Activated naive CD8-positive, alpha-beta T cell (primary cell): ENCODE results near the gene PDIA5.
A peak's percentile ranks its signal among the peaks of the same experiment; 100 is the strongest.

Source experiments
- H3K27ac Mint-ChIP-seq: one replicate; pipeline ENCODE4 v1.8.0; 2021; ENCODE audit warnings: mixed read lengths
- H3K27me3 Mint-ChIP-seq: one replicate; pipeline ENCODE4 v1.8.0; 2021; ENCODE audit warnings: mixed read lengths
- H3K36me3 Mint-ChIP-seq: one replicate; pipeline ENCODE4 v1.8.0; 2021; ENCODE audit warnings: mixed read lengths
- H3K4me1 Mint-ChIP-seq: one replicate; pipeline ENCODE4 v1.8.0; 2021; ENCODE audit warnings: low read depth, mixed read lengths
- H3K4me3 Mint-ChIP-seq: one replicate; pipeline ENCODE4 v1.8.0; 2021; ENCODE audit warnings: mild to moderate bottlenecking, mixed read lengths
- H3K9me3 Mint-ChIP-seq: one replicate; pipeline ENCODE4 v1.8.0; 2021; ENCODE audit warnings: low read depth, mixed read lengths

The PDIA5 gene

DNA sequence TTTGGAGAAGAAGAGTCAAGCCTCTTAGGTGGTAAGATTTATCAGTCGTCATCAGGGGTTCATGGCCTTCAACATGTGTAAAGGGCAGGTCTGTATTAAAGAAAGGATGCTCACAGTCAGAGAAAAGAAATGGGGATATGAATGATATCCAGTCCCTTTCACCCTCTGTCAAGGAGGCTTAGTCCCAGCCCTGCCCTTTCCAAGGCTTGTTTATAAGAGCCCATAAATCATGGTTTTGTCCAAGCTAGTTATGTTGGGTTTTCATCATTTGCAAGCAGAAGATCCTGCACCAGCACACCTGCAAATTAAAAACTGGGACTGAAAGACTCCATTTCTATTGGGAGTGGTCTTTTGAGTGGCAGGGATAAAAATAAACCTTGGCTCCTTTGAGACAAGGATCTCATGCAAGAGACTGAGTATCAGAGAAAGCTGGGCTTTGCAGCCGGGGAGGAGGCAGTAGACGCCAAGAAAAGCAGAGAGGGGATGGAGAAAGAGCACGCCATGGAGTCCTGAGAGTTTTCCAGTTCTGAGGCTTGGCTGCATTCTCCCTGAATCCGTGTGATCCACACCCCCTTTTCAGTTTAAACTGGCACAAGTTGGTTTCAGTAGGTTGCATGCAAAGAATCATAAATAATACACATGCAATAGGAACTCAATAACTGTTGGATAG lies 12.6 kb upstream of the PDIA5 start:
- Mint-ChIP-seq H3K27me3 (no peaks in the 10 kb centered on the region), H3K4me3 (no peak overlapping the region), H3K4me1 (no peaks in the 10 kb centered on the region), H3K9me3 (no peaks in the 10 kb centered on the region), H3K36me3 (no peaks in the 10 kb centered on the region), H3K27ac (no peak overlapping the region)

DNA sequence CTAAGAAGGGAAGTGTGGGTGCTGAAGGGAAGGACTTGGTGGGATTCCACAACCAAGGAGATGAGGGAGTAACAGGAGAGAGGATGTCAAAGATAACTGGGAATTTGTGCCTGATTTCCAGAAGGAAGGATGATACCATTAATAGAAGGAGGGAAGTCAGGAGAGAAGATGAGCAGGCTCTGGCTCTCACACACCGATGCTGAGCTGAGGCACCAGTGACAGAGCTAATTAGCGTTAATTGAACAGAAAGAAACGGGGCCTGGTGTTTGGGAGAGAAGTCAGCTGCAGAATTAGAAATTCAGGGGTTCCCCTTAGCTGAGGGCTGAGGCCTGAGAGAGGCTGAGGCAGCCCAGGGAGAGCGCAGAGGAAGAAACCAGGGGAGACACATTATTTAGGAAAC lies 11.9 kb upstream of the PDIA5 start:
- Mint-ChIP-seq H3K27me3 (no peaks in the 10 kb centered on the region), H3K36me3 (no peaks in the 10 kb centered on the region), H3K9me3 (no peaks in the 10 kb centered on the region), H3K4me3 (no peak overlapping the region), H3K27ac (no peak overlapping the region), H3K4me1 (no peaks in the 10 kb centered on the region)

DNA sequence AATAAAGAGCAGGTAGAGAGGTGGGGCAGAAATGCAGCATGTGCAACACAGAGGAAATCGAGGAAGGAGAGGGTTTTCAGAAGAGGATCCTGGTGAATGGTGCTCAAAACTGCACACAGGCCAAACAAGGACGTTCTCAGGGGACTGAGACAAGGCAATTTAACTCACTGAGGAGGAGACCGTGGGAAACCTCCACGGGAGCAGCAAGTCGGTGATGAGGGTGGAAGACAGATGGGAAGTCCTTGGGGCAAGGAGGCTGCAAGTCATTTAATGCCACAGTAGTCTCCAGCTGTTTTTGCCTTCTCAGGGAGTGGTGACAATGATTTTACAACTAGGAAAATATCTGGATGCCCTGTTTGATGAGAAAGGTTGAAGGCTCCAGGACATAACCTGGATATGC lies 11.5 kb upstream of the PDIA5 start:
- H3K36me3 Mint-ChIP-seq: no peaks in the 10 kb centered on the region
- no peak overlapping the region for H3K4me3 Mint-ChIP-seq
- H3K4me1 Mint-ChIP-seq: no peaks in the 10 kb centered on the region
- no peak overlapping the region for H3K27ac Mint-ChIP-seq
- H3K27me3 Mint-ChIP-seq: no peaks in the 10 kb centered on the region
- H3K9me3 Mint-ChIP-seq: no peaks in the 10 kb centered on the region

DNA sequence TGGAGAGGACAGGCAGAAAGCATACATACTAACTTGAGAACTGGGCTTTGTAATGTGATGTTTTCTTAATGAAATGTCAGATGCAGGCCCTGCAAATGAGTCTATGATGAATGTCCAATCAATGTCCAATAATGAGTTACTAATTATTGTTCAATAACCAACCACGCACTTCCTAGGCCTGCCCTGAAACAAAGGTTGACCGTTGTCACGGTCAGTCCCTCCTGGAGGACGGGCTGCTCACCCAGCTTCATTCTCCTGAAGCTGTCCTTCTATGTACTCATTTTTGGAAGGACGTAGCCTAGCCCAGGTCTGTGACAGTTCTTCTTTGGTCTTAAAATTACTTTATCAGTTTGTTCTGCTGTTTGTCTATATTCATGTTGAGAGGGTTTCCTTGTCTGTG lies 8.3 kb upstream of the PDIA5 start:
- no peaks in the 10 kb centered on the region for H3K36me3 Mint-ChIP-seq
- H3K27me3 Mint-ChIP-seq: no peaks in the 10 kb centered on the region
- no peaks in the 10 kb centered on the region for H3K9me3 Mint-ChIP-seq
- H3K4me3 Mint-ChIP-seq: no peak overlapping the region
- no peaks in the 10 kb centered on the region for H3K4me1 Mint-ChIP-seq
- no peak overlapping the region for H3K27ac Mint-ChIP-seq

DNA sequence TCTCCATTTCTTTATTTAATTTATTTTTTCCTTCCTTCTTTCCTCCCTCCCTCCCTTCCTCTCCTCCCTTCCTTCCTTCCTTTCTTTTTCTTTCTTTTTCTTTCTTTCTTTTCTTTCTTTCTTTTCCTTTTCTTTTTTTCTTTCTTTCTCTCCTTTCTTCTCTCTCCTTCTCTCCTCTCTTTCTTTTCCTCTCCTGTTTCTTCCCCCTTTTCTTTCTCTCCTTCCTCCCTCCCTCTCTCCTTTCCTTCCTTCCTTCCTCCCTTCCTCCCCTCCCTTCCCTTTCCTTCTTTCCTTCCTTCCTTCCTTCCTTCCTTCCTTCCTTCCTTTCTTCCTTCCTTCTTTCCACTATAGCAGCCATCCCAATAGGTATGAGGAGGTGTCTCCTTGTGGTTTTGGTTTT lies 6.8 kb upstream of the PDIA5 start:
- no peaks in the 10 kb centered on the region for H3K27me3 Mint-ChIP-seq
- peaks cover 7% of the 10 kb centered on the region for H3K4me1 Mint-ChIP-seq
- no peak overlapping the region for H3K27ac Mint-ChIP-seq
- H3K9me3 Mint-ChIP-seq: no peaks in the 10 kb centered on the region
- H3K36me3 Mint-ChIP-seq: no peaks in the 10 kb centered on the region
- no peak overlapping the region for H3K4me3 Mint-ChIP-seq

DNA sequence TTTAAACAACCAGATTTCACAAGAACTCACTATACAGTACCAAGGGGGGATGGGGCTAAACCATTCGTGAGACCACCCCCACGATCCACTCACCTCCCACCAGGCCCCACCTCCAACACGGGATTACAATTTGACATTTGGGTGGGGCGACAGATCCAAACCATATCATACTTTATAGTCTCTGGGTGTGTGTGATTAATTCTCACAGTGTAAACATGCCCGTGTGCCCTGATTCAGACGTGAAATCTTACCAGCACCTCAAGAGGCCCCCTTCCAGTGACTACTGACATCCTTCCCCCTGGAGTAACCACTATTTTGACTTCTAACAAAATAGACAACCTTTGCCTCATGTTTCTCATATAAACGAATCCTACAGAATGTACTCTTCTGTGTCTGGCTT lies 5.0 kb upstream of the PDIA5 start:
- no peak overlapping the region for H3K27ac Mint-ChIP-seq
- H3K36me3 Mint-ChIP-seq: no peaks in the 10 kb centered on the region
- H3K4me3 Mint-ChIP-seq: no peak overlapping the region
- peaks cover 11% of the 10 kb centered on the region for H3K4me1 Mint-ChIP-seq
- no peaks in the 10 kb centered on the region for H3K27me3 Mint-ChIP-seq
- H3K9me3 Mint-ChIP-seq: no peaks in the 10 kb centered on the region

DNA sequence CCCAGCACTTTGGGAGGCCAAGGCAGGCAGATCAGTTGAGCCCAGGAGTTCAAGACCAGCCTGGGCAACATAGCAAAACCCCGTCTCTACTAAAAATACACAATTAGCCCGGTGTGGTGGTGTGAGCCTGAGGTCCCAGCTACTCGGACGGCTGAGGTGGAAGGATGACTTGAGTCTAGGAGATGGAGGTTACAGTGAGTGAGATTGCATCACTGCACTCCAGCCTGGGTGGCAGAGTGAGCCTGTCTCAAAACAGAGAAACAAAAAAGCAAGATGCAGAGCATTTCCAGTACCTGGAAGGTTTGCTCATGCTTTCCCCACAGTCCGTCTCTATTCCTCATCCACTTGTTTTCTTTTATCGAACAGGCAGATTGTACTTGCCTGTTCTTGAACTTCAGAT lies 3.8 kb upstream of the PDIA5 start:
- H3K36me3 Mint-ChIP-seq: no peaks in the 10 kb centered on the region
- no peak overlapping the region for H3K4me3 Mint-ChIP-seq
- H3K9me3 Mint-ChIP-seq: no peaks in the 10 kb centered on the region
- peaks cover 14% of the 10 kb centered on the region for H3K4me1 Mint-ChIP-seq
- no peak overlapping the region for H3K27ac Mint-ChIP-seq
- no peaks in the 10 kb centered on the region for H3K27me3 Mint-ChIP-seq

DNA sequence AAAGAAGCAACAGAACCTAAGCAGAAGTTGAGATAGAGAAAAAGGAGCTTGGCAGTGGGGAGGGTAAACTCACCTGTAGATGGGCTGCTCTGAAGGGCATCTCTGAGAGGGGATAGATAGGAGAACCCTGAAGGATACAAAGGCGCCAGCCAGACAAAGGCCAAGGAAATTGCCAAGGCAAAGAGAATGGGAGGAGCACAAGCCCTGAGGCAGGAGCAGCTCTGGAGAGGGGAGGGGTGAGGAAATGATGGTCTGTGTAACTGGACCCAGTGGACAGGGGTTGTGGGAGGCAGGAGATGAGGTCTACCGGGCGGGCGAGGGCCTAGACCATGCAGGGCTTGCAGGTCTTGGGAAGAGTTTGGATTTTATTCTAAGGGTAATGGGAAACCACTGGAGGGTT lies 2.3 kb upstream of the PDIA5 start:
- H3K27me3 Mint-ChIP-seq: no peaks in the 10 kb centered on the region
- peaks cover 25% of the 10 kb centered on the region for H3K4me1 Mint-ChIP-seq
- H3K27ac Mint-ChIP-seq: no peak overlapping the region
- peaks cover 2% of the 10 kb centered on the region for H3K36me3 Mint-ChIP-seq
- H3K4me3 Mint-ChIP-seq: no peak overlapping the region
- no peaks in the 10 kb centered on the region for H3K9me3 Mint-ChIP-seq

DNA sequence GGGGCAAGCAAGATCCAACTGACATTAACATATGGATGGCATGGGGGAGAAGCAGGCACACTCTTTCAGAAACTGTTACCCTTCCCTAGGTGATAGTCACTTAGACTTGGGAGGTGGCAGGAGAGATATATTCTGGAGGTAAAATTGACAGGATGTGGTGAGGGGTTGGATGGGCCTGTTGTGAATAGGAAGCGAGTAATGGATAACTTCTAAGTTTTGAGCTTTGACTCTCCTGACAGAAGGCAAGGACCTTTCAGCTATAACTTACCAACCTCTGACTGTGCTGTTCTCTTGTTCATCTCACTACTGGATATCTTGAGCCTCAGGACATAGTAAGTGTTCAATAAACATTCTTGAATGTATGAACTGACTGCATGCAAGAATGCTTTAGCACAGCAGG lies 1.9 kb upstream of the PDIA5 start:
- peaks cover 2% of the 10 kb centered on the region for H3K36me3 Mint-ChIP-seq
- no peak overlapping the region for H3K27ac Mint-ChIP-seq
- H3K9me3 Mint-ChIP-seq: no peaks in the 10 kb centered on the region
- no peak overlapping the region for H3K4me3 Mint-ChIP-seq
- H3K4me1 Mint-ChIP-seq: peaks cover 25% of the 10 kb centered on the region
- H3K27me3 Mint-ChIP-seq: no peaks in the 10 kb centered on the region

DNA sequence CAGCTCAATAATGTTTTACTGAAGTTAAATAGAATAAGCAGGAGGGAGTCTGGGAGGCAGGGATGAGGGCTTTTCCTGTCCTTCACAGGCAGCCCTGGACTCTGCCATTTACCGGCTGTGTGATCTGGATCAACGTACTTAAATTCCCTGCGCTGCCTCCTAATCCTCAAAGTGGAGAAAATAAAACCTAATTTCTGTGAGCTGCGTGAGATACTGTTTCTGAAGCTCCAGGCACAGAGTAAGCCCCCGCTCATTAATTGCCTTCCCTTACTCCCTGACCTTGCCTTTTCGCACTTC lies 278 bp upstream of the PDIA5 start:
- H3K36me3 Mint-ChIP-seq: peaks cover 2% of the 10 kb centered on the region
- no peaks in the 10 kb centered on the region for H3K9me3 Mint-ChIP-seq
- no peaks in the 10 kb centered on the region for H3K27me3 Mint-ChIP-seq
- H3K4me1 Mint-ChIP-seq: peaks cover 25% of the 10 kb centered on the region
- H3K4me3 Mint-ChIP-seq: peak overlapping the region; percentile 95
- peak overlapping the region; percentile 54 for H3K27ac Mint-ChIP-seq

DNA sequence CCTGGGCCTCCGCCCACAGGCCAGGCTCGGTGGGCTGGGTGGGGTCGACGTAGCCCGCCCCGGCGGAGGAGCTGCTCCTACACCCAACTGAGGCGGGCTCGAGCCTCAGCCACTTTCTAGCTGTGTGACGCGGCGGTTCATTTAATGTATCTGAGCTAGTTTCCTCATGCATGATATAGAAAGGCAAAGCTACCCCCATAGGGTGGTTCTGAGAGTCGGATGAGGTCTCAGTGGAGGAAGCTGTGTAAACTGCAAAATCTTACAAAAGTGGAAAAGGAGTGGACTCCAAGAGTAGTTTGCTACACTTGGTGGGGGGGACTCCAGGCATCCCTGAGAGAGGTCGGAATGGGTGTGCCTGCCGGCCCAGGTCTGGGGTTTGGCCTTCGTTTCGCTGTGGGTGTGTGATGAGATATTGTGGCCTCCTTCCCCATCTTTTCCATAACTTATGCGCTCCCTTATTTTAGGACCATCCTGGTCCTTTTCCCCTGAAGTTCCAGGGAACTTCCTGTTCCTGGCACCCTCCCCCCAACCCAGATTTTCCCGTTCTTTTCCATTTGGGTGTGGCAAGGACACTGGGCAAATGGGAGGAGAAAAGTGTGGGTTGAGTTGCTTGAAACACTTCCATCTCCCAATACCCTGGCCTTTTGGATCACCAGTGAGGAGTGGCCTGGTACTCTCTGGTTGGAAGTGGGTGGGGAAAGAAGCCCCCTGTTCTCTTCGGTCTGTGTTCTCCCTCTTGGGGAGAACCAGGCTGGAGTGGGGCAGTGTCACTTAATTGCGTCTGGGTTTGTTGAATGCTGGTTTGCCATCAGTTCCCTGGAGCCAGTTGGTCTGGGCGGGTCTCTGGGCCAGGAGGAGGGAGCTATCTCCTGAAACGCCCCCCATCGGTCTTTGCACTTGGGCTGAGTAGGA lies 1.1 kb downstream of the PDIA5 start:
- Mint-ChIP-seq H3K27ac (peak overlapping the region; percentile 78), H3K36me3 (peaks cover 2% of the 10 kb centered on the region), H3K9me3 (no peaks in the 10 kb centered on the region), H3K27me3 (no peaks in the 10 kb centered on the region), H3K4me1 (peaks cover 31% of the 10 kb centered on the region), H3K4me3 (peak overlapping the region; percentile 95)

DNA sequence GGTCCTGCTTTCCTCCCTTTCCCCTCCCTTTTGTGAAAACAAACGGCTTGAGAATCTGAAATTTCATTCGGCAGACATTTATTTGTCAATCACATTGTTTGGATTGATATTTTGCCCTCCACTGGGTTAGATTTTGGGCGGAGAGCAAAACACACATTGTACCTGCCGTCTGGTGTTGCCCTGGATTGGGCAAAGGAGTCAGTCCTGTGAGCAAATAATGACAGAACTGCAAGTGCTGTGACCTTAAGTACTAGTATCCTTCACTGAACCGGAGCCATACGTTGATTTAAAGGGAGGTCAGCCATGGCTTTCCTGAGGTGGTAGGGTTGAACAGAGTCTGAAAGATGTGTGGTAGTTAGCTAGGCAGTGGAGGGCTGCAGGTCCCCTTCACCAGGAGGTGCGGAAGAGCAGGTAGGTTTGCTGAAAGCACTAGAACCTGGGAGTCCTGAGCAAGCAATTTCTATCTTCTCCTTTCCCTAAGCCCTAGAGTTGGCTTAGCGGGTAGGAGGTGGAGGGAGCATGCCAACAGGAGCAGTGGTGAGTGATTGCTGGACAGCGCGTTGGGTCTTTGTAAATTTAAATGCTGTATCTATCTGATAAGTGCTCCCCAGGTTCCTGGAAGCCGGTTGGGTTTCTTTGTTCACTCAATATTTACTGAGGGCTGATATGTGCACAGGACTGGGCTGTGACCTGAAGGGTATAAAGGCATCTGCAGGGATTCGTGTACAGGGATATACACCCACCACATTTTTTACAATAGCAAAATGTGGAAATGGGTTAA lies 2.0 kb downstream of the PDIA5 start:
- Mint-ChIP-seq H3K4me1 (peaks cover 31% of the 10 kb centered on the region), H3K27ac (peak overlapping the region; percentile 54), H3K27me3 (no peaks in the 10 kb centered on the region), H3K9me3 (no peaks in the 10 kb centered on the region), H3K4me3 (peak overlapping the region; percentile 95), H3K36me3 (peaks cover 2% of the 10 kb centered on the region)

DNA sequence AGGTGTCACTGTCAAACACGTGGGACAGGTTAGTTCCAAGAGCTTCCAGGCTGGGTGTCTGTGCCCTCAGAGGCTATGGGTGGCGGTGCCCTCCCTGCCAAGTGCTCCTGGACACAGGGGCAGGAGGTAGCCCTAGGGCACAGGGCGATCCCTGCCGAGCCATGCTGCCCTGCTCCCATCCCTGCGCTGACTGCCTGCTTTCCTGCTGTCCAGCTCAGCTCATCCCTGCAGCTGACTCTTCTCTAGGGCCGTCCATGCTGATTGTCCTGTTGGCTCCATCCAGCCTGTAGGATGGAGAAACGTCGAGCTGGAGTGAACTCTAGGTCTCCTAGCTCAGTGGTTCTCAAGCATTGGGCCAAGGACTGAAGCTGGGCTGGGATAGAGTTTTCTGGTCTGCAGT lies 3.7 kb downstream of the PDIA5 start:
- Mint-ChIP-seq H3K4me1 (peaks cover 26% of the 10 kb centered on the region), H3K27me3 (no peaks in the 10 kb centered on the region), H3K4me3 (no peak overlapping the region), H3K27ac (no peak overlapping the region), H3K9me3 (no peaks in the 10 kb centered on the region), H3K36me3 (peaks cover 2% of the 10 kb centered on the region)

DNA sequence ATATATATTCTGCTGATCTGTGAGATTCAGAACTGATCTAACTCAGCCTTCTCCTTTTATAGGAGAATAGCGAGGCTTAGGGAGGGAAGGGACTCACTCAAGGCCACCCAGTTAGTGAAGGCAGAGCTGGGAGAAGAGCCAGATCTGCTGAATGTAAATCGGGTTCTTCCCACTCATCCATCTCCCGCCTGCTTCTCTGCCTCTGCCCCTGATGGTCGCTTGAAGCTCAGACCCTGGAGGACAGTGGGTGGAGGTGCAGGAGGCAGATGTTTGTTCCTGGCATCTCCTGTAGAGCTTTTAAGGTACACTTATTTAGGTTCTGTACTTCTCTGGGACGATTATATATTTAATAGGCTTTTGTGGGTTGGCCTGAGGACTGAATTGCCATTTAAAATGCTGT lies 4.3 kb downstream of the PDIA5 start:
- Mint-ChIP-seq H3K36me3 (peaks cover 2% of the 10 kb centered on the region), H3K9me3 (no peaks in the 10 kb centered on the region), H3K4me1 (peaks cover 26% of the 10 kb centered on the region), H3K4me3 (no peak overlapping the region), H3K27me3 (no peaks in the 10 kb centered on the region), H3K27ac (no peak overlapping the region)

DNA sequence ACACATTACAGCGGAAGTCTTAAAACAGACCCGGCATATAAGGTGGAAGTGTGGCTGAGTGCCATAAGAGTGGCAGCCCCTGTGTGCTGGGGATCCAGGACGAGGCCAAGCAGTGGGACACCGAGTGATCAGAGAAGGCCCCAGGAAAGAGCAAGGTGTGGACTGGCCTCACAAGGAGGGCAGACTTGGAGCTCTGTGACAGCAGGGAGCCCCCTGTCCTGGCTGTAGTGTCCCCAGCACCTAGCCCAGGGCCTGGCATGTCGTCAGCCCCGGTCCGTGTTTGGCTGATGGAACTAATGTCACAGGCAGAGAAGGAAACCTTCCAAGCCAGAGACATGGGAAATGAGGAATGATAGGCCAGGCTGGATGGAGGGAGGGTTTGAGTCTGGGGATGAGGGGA lies 4.8 kb downstream of the PDIA5 start:
- H3K36me3 Mint-ChIP-seq: peaks cover 2% of the 10 kb centered on the region
- no peaks in the 10 kb centered on the region for H3K27me3 Mint-ChIP-seq
- H3K9me3 Mint-ChIP-seq: no peaks in the 10 kb centered on the region
- no peak overlapping the region for H3K27ac Mint-ChIP-seq
- no peak overlapping the region for H3K4me3 Mint-ChIP-seq
- peaks cover 31% of the 10 kb centered on the region for H3K4me1 Mint-ChIP-seq
